BJ (cell line): ENCODE data around the gene CHID1. TPM values are rescaled to one million over a fixed set of nuclear protein-coding genes. Genes with fewer than 3 reads are reported as not detected.

Source experiments
- CTCF ChIA-PET: fragments of 350-600 bp; formaldehyde crosslinking; extraction: SDS; loops from one replicate; lab custom pipeline; 2021; ENCODE audit warnings: antibody characterized with exemption, inconsistent platforms; lab: Yijun Ruan, JAX
- POLR2A ChIA-PET: fragments of 300-600 bp; sonication (Branson Sonifier 250); formaldehyde crosslinking; extraction: SDS; loops from one replicate; lab custom pipeline; 2021; ENCODE audit warnings: antibody characterized with exemption; lab: Charles Lee
- DNase-seq: peaks from one replicate; pipeline ENCODE4 v3.0.0-alpha.2; 2011; ENCODE audit warnings: low read depth
- H3K27me3 ChIP-seq: 2 replicates; pipeline ENCODE4 v1.6.0; 2011; ENCODE audit warnings: low read length; ENCODE audit not compliant: control insufficient read depth, insufficient read depth
- H3K36me3 ChIP-seq: 2 replicates; pipeline ENCODE4 v1.5.1; 2011; ENCODE audit warnings: low read length; ENCODE audit not compliant: control insufficient read depth, insufficient read depth
- H3K4me3 ChIP-seq: 2 replicates; pipeline ENCODE4 v1.5.1; 2011; ENCODE audit warnings: low read depth, mild to moderate bottlenecking, control low read depth, low read length
- polyA plus RNA-seq: library from polyadenylated mRNA; depleted of rRNA; stranded (reverse); fragments of >200 nt; gene quantifications from 2 replicates; pipeline ENCODE4 v1.2.3, GENCODE V29; 2011
- TF ChIP-seq, protein P1 (sequence below): IDR thresholded peaks from 2 replicates; pipeline ENCODE4 v1.5.1; 2011; ENCODE audit warnings: low read depth, mild to moderate bottlenecking, control low read depth, inconsistent platforms, low read length, moderate library complexity; ENCODE audit not compliant: insufficient read depth

Gene CHID1
- polyA plus RNA-seq, 1 experiment: 178 TPM

DNA sequence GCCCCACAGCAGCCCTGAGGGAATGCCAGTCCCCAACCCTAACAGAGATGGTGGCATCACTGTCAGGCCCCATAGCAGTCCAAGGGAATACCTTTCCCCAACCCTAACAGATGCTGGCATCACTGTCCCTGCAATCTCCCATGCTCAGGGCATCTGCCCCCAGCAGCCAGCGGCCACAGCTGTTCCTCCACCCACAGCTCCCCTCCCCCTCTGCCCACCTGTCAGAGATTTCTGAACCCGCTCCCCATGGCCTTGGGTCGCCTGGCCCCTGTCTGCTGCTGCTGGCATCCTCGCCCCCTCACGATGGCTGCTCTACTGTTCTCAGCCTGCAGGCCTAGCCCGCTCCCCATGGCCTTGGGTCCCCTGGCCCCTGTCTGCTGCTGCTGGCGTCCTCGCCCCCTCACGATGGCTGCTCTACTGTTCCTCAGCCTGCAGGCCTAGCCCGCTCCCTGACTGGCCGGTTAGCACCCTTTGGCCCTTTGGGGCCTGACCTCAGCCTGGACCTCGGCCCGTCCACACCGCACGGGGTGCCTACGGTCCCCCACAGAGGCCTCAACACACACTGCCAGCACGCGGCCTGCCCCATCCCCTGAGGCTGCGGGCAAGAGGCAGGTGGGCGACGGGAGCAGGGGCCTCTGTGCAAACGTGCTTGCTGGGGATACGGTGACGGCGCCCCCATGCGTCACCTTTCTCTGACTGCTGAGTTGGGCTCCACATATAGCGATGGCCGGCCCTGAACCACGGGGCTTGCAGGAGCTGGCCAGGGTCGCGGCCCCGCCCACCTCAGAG is 20.7 kb downstream of the CHID1 start:
- no peaks in the 10 kb centered on the region for H3K27me3 ChIP-seq
- peaks cover 7% of the 10 kb centered on the region for H3K36me3 ChIP-seq
- no peak overlapping the region for H3K4me3 ChIP-seq
- POLR2A ChIA-PET: no interaction called here
- CTCF ChIA-PET: interaction anchor here (0.9 kb wide), 1 partner anchor 162 kb away, joined by 5 read pairs; no protein-coding TSS in a partner anchor
- TF ChIP-seq, protein P1, sequence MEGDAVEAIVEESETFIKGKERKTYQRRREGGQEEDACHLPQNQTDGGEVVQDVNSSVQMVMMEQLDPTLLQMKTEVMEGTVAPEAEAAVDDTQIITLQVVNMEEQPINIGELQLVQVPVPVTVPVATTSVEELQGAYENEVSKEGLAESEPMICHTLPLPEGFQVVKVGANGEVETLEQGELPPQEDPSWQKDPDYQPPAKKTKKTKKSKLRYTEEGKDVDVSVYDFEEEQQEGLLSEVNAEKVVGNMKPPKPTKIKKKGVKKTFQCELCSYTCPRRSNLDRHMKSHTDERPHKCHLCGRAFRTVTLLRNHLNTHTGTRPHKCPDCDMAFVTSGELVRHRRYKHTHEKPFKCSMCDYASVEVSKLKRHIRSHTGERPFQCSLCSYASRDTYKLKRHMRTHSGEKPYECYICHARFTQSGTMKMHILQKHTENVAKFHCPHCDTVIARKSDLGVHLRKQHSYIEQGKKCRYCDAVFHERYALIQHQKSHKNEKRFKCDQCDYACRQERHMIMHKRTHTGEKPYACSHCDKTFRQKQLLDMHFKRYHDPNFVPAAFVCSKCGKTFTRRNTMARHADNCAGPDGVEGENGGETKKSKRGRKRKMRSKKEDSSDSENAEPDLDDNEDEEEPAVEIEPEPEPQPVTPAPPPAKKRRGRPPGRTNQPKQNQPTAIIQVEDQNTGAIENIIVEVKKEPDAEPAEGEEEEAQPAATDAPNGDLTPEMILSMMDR: no peak
- no peak for DNase-seq

DNA sequence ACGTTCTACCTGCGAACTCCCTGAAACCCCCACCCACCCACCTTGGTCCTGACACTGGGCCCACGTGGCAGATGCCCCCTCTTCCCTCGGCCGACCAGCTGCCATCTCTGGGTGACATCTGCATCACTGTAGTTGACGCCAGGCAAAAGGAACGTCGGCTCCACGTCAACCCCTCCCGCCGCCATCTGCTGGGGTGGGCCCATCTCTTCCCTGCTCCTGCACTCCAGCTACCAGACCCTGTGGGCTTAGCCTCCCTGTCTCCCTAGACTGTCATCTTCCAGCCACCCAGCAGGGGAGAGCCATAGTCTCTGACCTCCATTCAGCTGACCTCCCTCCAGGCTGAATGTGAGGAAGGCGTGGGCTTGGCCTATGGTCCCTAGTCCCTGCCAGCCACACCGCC is 21.4 kb downstream of the CHID1 start:
- no peaks in the 10 kb centered on the region for H3K27me3 ChIP-seq
- CTCF ChIA-PET: interaction anchor here (0.7 to 0.9 kb wide), 2 partner anchors 42 to 161 kb away, joined by 3 to 5 read pairs; no protein-coding TSS in a partner anchor

DNA sequence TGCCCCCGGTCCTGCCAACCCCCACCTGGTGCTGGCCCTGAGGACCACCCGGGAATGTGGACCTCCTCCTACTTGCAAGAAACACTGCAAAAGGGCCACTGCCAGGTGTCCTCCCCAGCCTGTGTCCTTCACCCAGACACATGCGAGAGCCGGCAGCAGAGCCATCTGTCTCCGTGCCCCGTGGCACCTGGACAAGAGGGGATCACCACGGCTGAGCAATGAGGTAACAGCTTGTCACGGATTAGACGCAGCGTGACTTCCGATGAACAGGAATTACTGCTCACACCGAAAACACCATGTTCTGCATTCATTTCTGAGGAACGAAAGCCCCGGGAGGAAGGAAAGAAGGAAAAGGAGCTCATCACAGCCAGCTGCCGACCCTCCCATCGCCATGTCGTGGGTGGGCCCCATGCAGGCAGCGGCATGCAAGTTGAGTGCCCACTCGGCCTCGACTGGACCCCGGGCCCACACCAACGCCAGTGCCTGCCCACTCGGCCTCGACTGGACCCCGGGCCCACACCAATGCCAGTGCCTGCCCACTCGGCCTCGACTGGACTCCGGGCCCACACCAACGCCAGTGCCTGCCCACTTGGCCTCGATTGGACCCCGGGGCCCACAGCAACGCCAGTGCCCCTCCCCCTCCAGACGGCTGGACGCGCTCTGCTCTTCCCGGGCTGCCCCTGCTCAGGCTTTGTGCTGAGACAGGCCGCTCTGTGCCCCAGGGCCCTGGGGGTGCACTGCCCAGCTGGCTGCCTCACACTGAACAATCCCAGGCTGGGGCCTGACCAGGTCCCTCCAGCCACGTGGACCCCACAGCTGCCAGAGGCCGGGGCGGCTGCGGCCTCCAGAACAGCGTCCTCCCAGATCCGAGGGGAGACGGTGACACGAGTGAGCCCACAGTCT is 22.0 kb downstream of the CHID1 start:
- CTCF ChIA-PET: interaction anchor here (0.7 to 1.6 kb wide), 3 partner anchors 10 to 161 kb away, joined by 3 to 6 read pairs (median 5); no protein-coding TSS in a partner anchor
- no peak overlapping the region for H3K4me3 ChIP-seq
- H3K36me3 ChIP-seq: peaks cover 10% of the 10 kb centered on the region
- no peak for DNase-seq
- TF ChIP-seq, protein P1: no peak
- POLR2A ChIA-PET: no interaction called here
- no peaks in the 10 kb centered on the region for H3K27me3 ChIP-seq

More for the DNA sequence above, 21.4 kb downstream of the CHID1 start:
- TF ChIP-seq, protein P1: no peak
- Histone ChIP-seq H3K4me3 (no peak overlapping the region), H3K36me3 (peaks cover 9% of the 10 kb centered on the region)
- POLR2A ChIA-PET: no interaction called here
- DNase-seq: no peak

DNA sequence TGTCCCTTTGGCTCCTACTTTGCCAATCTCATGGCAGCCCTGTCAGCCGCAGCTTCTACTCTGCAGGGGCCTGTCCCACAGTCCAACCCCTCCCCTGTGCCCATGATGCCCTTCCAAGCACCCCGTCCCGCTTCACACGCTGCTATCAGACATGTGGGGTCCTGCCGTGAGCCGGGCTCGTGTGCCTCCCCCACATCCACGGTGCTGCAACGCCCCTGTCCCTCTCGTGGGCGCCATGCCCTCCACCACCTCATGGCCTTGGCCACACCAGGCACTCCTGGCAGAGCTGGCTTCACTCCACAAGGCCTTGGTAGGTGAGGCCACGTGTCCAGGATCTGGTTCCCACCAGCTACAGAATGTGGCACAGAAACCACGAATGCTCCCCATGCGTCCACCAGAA is 23.0 kb downstream of the CHID1 start:
- no peaks in the 10 kb centered on the region for H3K27me3 ChIP-seq
- CTCF ChIA-PET: interaction anchor here (1.6 kb wide), 1 partner anchor 11 kb away, joined by 6 read pairs; no protein-coding TSS in a partner anchor
- TF ChIP-seq, protein P1: no peak
- no peak overlapping the region for H3K4me3 ChIP-seq
- no peak for DNase-seq
- peaks cover 10% of the 10 kb centered on the region for H3K36me3 ChIP-seq
- POLR2A ChIA-PET: no interaction called here
